Stomach (tissue), 9 donors: ENCODE results near the gene TGFBR2. TPM values are rescaled to one million over a fixed set of nuclear protein-coding genes. Genes with fewer than 3 reads are reported as not detected.

ENCODE experiments used
- DNase-seq, 2 donors: peaks; one replicate each; pipeline versions ENCODE4 v3.0.0 to v3.0.0-alpha.2; 2013 to 2019
- H3K27ac ChIP-seq, 5 donors: fragments of 200-600 bp in 4 of 5; sonication (generic) in 4 of 5; one replicate each; pipeline ENCODE4 v1.5.1; 2013 to 2019; ENCODE audit warnings: mild to moderate bottlenecking in 1 of 5, moderate library complexity in 1 of 5
- H3K27me3 ChIP-seq, 3 donors: fragments of 200-600 bp; sonication (generic); one replicate each; pipeline ENCODE4 v1.5.1; 2017 to 2019; ENCODE audit warnings: mixed run types in 1 of 3
- H3K36me3 ChIP-seq, 4 donors: fragments of 200-600 bp; sonication (generic); 1 replicate in 3 of 4; 2 replicates in 1 of 4; pipeline ENCODE4 v1.5.1; 2016 to 2019
- H3K4me1 ChIP-seq, 4 donors: fragments of 200-600 bp; sonication (generic); one replicate each; pipeline ENCODE4 v1.5.1; 2016 to 2019
- H3K4me3 ChIP-seq, 4 donors: fragments of 200-600 bp; sonication (generic) in 3 of 4; one replicate each; pipeline ENCODE4 v1.5.1; 2016 to 2019; ENCODE audit warnings: mild to moderate bottlenecking in 1 of 4
- H3K9me3 ChIP-seq, 4 donors: fragments of 200-600 bp; sonication (generic); one replicate each; pipeline ENCODE4 v1.5.1; 2016 to 2019
- CTCF ChIP-seq, 7 experiments: fragments of 450-650 bp in 4 of 7; fragments of 200-600 bp in 3 of 7; sonication (generic) in 3 of 7; IDR thresholded peaks; one replicate each; pipeline ENCODE4 v1.5.1; 2016 to 2019; ENCODE audit warnings: antibody characterized with exemption in 7 of 7, control low read depth in 2 of 7, mild to moderate bottlenecking in 1 of 7
- EP300 ChIP-seq: sonication (generic); formaldehyde crosslinking; IDR thresholded peaks from one replicate; pipeline ENCODE4 v1.6.1; 2017; ENCODE audit warnings: antibody characterized with exemption
- POLR2A ChIP-seq, 4 donors: fragments of 450-650 bp; IDR thresholded peaks; one replicate each; pipeline ENCODE4 v1.6.1; 2016; ENCODE audit warnings: antibody characterized with exemption in 4 of 4, control low read depth in 2 of 4, mild to moderate bottlenecking in 1 of 4, moderate library complexity in 1 of 4
- POLR2AphosphoS5 ChIP-seq, 3 donors: sonication (generic); formaldehyde crosslinking; IDR thresholded peaks; one replicate each; pipeline ENCODE4 v1.6.1; 2016; ENCODE audit warnings: antibody characterized with exemption in 3 of 3
- WGBS, 5 donors: extraction: QIAGEN DNeasy Blood & Tissue Kit in 3 of 5; methylation state at CpG; one replicate each; pipeline versions ENCODE4 v1.1.5 to v1.1.7; 2013 to 2018; 5-methylcytosine and 5-hydroxymethylcytosine counted together
- intact Hi-C: fragments of 100-400 bp; cut with DNase I; formaldehyde crosslinking; loops from one replicate; pipeline ENCODE4 v1.15.1; 2023; ENCODE audit warnings: low total_unique reads
- polyA plus RNA-seq, 3 donors: library from polyadenylated mRNA; stranded (reverse); fragments of 200-250 nt; gene quantifications; one replicate each; pipeline ENCODE4 v1.2.3, GENCODE V29; 2013
- total RNA-seq, 5 donors: library from RNA; depleted of rRNA; stranded (reverse); fragments of >200 nt; gene quantifications; one replicate each; pipeline versions ENCODE4 v1.1.0 to v1.2.3, GENCODE V29; 2014 to 2016
- donor health status: healthy with polysubstance abuse.
- donor health status: Bipolar disorder and iron deficiency.
- donor health status: healthy.

The TGFBR2 gene
- total and polyA plus RNA-seq, 8 donors: 13.7 to 115 (median 66.3) TPM

GRCh38 chr3:30687930-30688570 is 81.6 kb downstream of the TGFBR2 start:
- intact Hi-C loops: no loop called here
- peaks cover 49 to 98% (median 74%) of the 10 kb centered on the region in 4 donors for H3K4me1 ChIP-seq
- TF ChIP-seq EP300 (no peak), POLR2AphosphoS5 (IDR thresholded peaks at IDR 0.05) (no peak), POLR2A (IDR thresholded peaks at IDR 0.05) (no peak), CTCF (IDR thresholded peaks at IDR 0.05) (no peak)

GRCh38 chr3:30688776-30689641 is 82.6 kb downstream of the TGFBR2 start:
- peak overlapping the region; percentile 47 to 79 (median 65) for H3K27ac ChIP-seq
- H3K27me3 ChIP-seq: no peaks in the 10 kb centered on the region
- TF ChIP-seq POLR2AphosphoS5 (IDR thresholded peaks at IDR 0.05) (peak in 1 of 3 donors; percentile 61), POLR2A (IDR thresholded peaks at IDR 0.05) (no peak)
- WGBS, 5 donors: 22 to 30% (median 25%) methylated on average over 10 of the region's 10 CpGs
- H3K4me3 ChIP-seq: peak overlapping the region in 1 of 4 donors; percentile 1
- no peaks in the 10 kb centered on the region for H3K9me3 ChIP-seq
- H3K4me1 ChIP-seq: peaks cover 42 to 96% (median 71%) of the 10 kb centered on the region in 4 donors
- peak; percentile 64 to 77 for DNase-seq
- H3K36me3 ChIP-seq: peaks cover 29 to 82% (median 64%) of the 10 kb centered on the region in 4 donors
- intact Hi-C loops: no loop called here

More at GRCh38 chr3:30687930-30688570, 81.6 kb downstream of the TGFBR2 start:
- Histone ChIP-seq H3K27me3 (no peaks in the 10 kb centered on the region), H3K9me3 (no peaks in the 10 kb centered on the region), H3K4me3 (peak overlapping the region in 1 of 4 donors; percentile 1), H3K36me3 (peaks cover 29 to 81% (median 64%) of the 10 kb centered on the region in 4 donors), H3K27ac (peak overlapping the region in 4 of 5 donors; percentile 64 to 79 (median 70))
- no peak for DNase-seq
- 79 to 83% (median 82%) methylated on average over 8 of the region's 8 CpGs for WGBS, 5 donors

GRCh38 chr3:30690199-30690598 is 83.8 kb downstream of the TGFBR2 start:
- no peak for DNase-seq
- H3K4me3 ChIP-seq: no peak overlapping the region
- no peaks in the 10 kb centered on the region for H3K27me3 ChIP-seq
- TF ChIP-seq POLR2AphosphoS5 (IDR thresholded peaks at IDR 0.05) (no peak), EP300 (no peak), CTCF (IDR thresholded peaks at IDR 0.05) (no peak), POLR2A (IDR thresholded peaks at IDR 0.05) (no peak)
- H3K27ac ChIP-seq: peak overlapping the region in 3 of 5 donors; percentile 36 to 79 (median 65)
- H3K36me3 ChIP-seq: peaks cover 30 to 87% (median 73%) of the 10 kb centered on the region in 4 donors
- WGBS, 5 donors: 71 to 96% (median 82%) methylated on average over 2 of the region's 2 CpGs
- H3K9me3 ChIP-seq: no peaks in the 10 kb centered on the region
- intact Hi-C loops: no loop called here
- peaks cover 42 to 85% (median 65%) of the 10 kb centered on the region in 4 donors for H3K4me1 ChIP-seq

GRCh38 chr3:30691249-30691880 is 85.0 kb downstream of the TGFBR2 start:
- Histone ChIP-seq H3K27ac (peak overlapping the region; percentile 14 to 79 (median 65)), H3K4me3 (no peak overlapping the region), H3K36me3 (peaks cover 35 to 88% (median 77%) of the 10 kb centered on the region in 4 donors), H3K4me1 (peaks cover 38 to 84% (median 65%) of the 10 kb centered on the region in 4 donors), H3K27me3 (no peaks in the 10 kb centered on the region), H3K9me3 (no peaks in the 10 kb centered on the region)
- WGBS, 5 donors: 58 to 72% (median 65%) methylated on average over 10 of the region's 10 CpGs
- intact Hi-C loops: no loop called here
- TF ChIP-seq EP300 (no peak), POLR2AphosphoS5 (IDR thresholded peaks at IDR 0.05) (no peak), CTCF (IDR thresholded peaks at IDR 0.05) (no peak), POLR2A (IDR thresholded peaks at IDR 0.05) (no peak)
- peak in 1 of 2 donors; percentile 39 for DNase-seq
